ENCODE measurements around the gene TRAF2. TPM values are rescaled to one million over a fixed set of nuclear protein-coding genes. Genes with fewer than 3 reads are reported as not detected.

The TRAF2 gene
- polyA plus RNA-seq, 2 of the 4 experiments (the other 2 are of a cell fraction) = 23.8 to 39.5 TPM

GRCh38 chr9:136900988-136901515 lies 14.7 kb downstream of the TRAF2 start:
- CTCF ChIA-PET = interaction anchor here (0.9 to 10.7 kb wide), 6 partner anchors 14 to 128 kb away, joined by 4 to 139 read pairs (median 4); partner anchors contain the start of gene TRAF2
- POLR2A ChIA-PET = interaction anchor here (0.6 to 4.2 kb wide), 5 partner anchors 8 to 43 kb away, joined by 7 to 108 read pairs (median 7); partner anchors contain the start of genes FBXW5 and TRAF2

More at GRCh38 chr9:136900988-136901515, 14.7 kb downstream of the TRAF2 start:
- DNase-seq (ENCODE audit: low read depth in 1 of 2, low spot score in 1 of 2) (peak in 1 of 2 experiments; percentile 58), ATAC-seq (peak in 1 of 2 experiments; percentile 16; a peak in 3 of 6 replicates), FAIRE-seq (no peak)
- WGBS (ENCODE audit: missing lambda C conversion rate) = 7% methylated on average over 13 of the region's 13 CpGs
- H3K9me3 ChIP-seq = no peaks in the 10 kb centered on the region
- H3K4me2 ChIP-seq = peak overlapping the region; percentile 81
- H3K4me3 ChIP-seq = no peak overlapping the region; the same call in 2 of the 3 replicates
- TF ChIP-seq SREBF2 (IDR thresholded peaks at IDR 0.05) (no peak), HOXB13 (CRISPR knock-in tag; IDR thresholded peaks at IDR 0.05; ENCODE audit: low read depth) (no peak), JUN (IDR thresholded peaks at IDR 0.05) (no peak), BHLHE40 (IDR thresholded peaks at IDR 0.05; ENCODE audit: low read depth, low read length) (no peak), ZFP36 (IDR thresholded peaks at IDR 0.05; ENCODE audit: borderline replicate concordance, partially characterized antibody) (no peak), ZSCAN20 (CRISPR knock-in tag; IDR thresholded peaks at IDR 0.05) (no peak), HMGXB4 (CRISPR knock-in tag; IDR thresholded peaks at IDR 0.05; ENCODE audit: borderline replicate concordance) (no peak), JUNB (IDR thresholded peaks at IDR 0.05) (no peak), RFX5 (IDR thresholded peaks at IDR 0.05) (no peak), ESRRA (IDR thresholded peaks at IDR 0.05; ENCODE audit: borderline replicate concordance, low read length) (no peak), PBX3 (IDR thresholded peaks at IDR 0.05) (no peak), MAX (IDR thresholded peaks at IDR 0.05) (0 out of 2 replicates have a peak, but pooled peaks have one; percentile 16), E2F6 (IDR thresholded peaks at IDR 0.05; ENCODE audit: borderline replicate concordance, low read depth) (no peak; the same call in 1 of the 2 replicates), HES2 (IDR thresholded peaks at IDR 0.05) (no peak), HOXA7 (CRISPR knock-in tag; IDR thresholded peaks at IDR 0.05) (no peak), USF2 (IDR thresholded peaks at IDR 0.05) (no peak), NFE2L2 (conservative IDR thresholded peaks at IDR 0.05; ENCODE audit: low read length) (no peak), NPAS2 (CRISPR knock-in tag; IDR thresholded peaks at IDR 0.05; ENCODE audit: borderline replicate concordance) (no peak), ZNF302 (CRISPR knock-in tag; IDR thresholded peaks at IDR 0.05) (no peak), CHD4 (IDR thresholded peaks at IDR 0.05; ENCODE audit: borderline replicate concordance) (no peak), NR3C1 (IDR thresholded peaks at IDR 0.05) (no peak), FOSL2 (IDR thresholded peaks at IDR 0.05) (no peak), FOSL2 (CRISPR knock-in tag; IDR thresholded peaks at IDR 0.05) (peak; percentile 58; the same call in 1 of the 2 replicates), ELK1 (IDR thresholded peaks at IDR 0.05; ENCODE audit: low read depth, low read length) (no peak), GATA3 (IDR thresholded peaks at IDR 0.05; ENCODE audit: borderline replicate concordance) (0 out of 2 replicates have a peak, but pooled peaks have one; percentile 37), EHMT2 (IDR thresholded peaks at IDR 0.05; ENCODE audit: low read depth) (no peak), EP300 (IDR thresholded peaks at IDR 0.05) (no peak)
- H3K4me1 ChIP-seq = peaks cover 77% of the 10 kb centered on the region
- peak overlapping the region; percentile 96 for H3K27ac ChIP-seq
